Measurements from ENCODE around the gene EEF1A2.

Gene EEF1A2

GRCh38 chr20:63536241-63536977, 37.5 kb upstream of the EEF1A2 start:
- DNase-seq: no peak

- no peak for DNase-seq
Measured at GRCh38 chr20:63534831-63535651, 36.2 kb upstream of the EEF1A2 start.

- no peak for DNase-seq
Measured at GRCh38 chr20:63534427-63534830, 35.5 kb upstream of the EEF1A2 start.

- DNase-seq: no peak
Measured at GRCh38 chr20:63533871-63534393, 35.0 kb upstream of the EEF1A2 start.

GRCh38 chr20:63533388-63533787, 34.5 kb upstream of the EEF1A2 start:
- DNase-seq: no peak

GRCh38 chr20:63532449-63532971, 33.6 kb upstream of the EEF1A2 start:
- DNase-seq: no peak

- DNase-seq: no peak
Measured at GRCh38 chr20:63531686-63532448, 33.0 kb upstream of the EEF1A2 start.

- DNase-seq: no peak
Measured at GRCh38 chr20:63530788-63531160, 31.9 kb upstream of the EEF1A2 start.

- DNase-seq: no peak
Measured at GRCh38 chr20:63529861-63530787, 31.2 kb upstream of the EEF1A2 start.

GRCh38 chr20:63529180-63529860, 30.4 kb upstream of the EEF1A2 start:
- DNase-seq: no peak

- DNase-seq: no peak
Measured at GRCh38 chr20:63527184-63527583, 28.3 kb upstream of the EEF1A2 start.

GRCh38 chr20:63525971-63526370, 27.1 kb upstream of the EEF1A2 start:
- no peak for DNase-seq

GRCh38 chr20:63525185-63525584, 26.3 kb upstream of the EEF1A2 start:
- no peak for DNase-seq

GRCh38 chr20:63522981-63523611, 24.2 kb upstream of the EEF1A2 start:
- DNase-seq: no peak

GRCh38 chr20:63522091-63522868, 23.4 kb upstream of the EEF1A2 start:
- DNase-seq: no peak

- no peak for DNase-seq
Measured at GRCh38 chr20:63521602-63522001, 22.7 kb upstream of the EEF1A2 start.

- peak; percentile 64 for DNase-seq
Measured at GRCh38 chr20:63520934-63521601, 22.2 kb upstream of the EEF1A2 start.

- DNase-seq: peak; percentile 80
Measured at GRCh38 chr20:63520504-63520933, 21.6 kb upstream of the EEF1A2 start, which contains the start of gene PPDPF. Gene PPDPF (plus strand): TSS chr20:63520765. CDS start chr20:63521309, 544 bp downstream.

Data from activated gamma-delta T cell treated with Interleukin-2 at 50 U/mL for 16 hours (primary cell).